ENCODE data around the gene PRR33.
"Not testable (repeated sequence)": the region's sequence is repeated elsewhere in the genome, so short reads cannot be mapped to it uniquely, and the experiment has no call there.

PRR33 gene

GRCh38 chr11:1874441-1875092 lies 17.1 kb downstream of the PRR33 start:
- not testable (repeated sequence) for DNase-seq

GRCh38 chr11:1873813-1874150 lies 17.9 kb downstream of the PRR33 start:
- DNase-seq: not testable (repeated sequence)

GRCh38 chr11:1873048-1873812 lies 18.5 kb downstream of the PRR33 start:
- DNase-seq: no peak

GRCh38 chr11:1872267-1872985 lies 19.3 kb downstream of the PRR33 start:
- DNase-seq: no peak

GRCh38 chr11:1871531-1871930 lies 20.2 kb downstream of the PRR33 start:
- no peak for DNase-seq

GRCh38 chr11:1870721-1871466 lies 20.8 kb downstream of the PRR33 start:
- DNase-seq: no peak

- DNase-seq: no peak
Observed at GRCh38 chr11:1870326-1870696, 21.4 kb downstream of the PRR33 start.

GRCh38 chr11:1869427-1870325 lies 22.0 kb downstream of the PRR33 start:
- no peak for DNase-seq

GRCh38 chr11:1868636-1869291 lies 22.9 kb downstream of the PRR33 start:
- DNase-seq: no peak

GRCh38 chr11:1868056-1868635 lies 23.5 kb downstream of the PRR33 start:
- no peak for DNase-seq

- DNase-seq: no peak
Observed at GRCh38 chr11:1867381-1867780, 24.3 kb downstream of the PRR33 start.

GRCh38 chr11:1866776-1867175 lies 24.9 kb downstream of the PRR33 start:
- DNase-seq: no peak

- no peak for DNase-seq
Observed at GRCh38 chr11:1866226-1866625, 25.5 kb downstream of the PRR33 start.

GRCh38 chr11:1864831-1865665 lies 26.6 kb downstream of the PRR33 start:
- DNase-seq: no peak

GRCh38 chr11:1864231-1864630 lies 27.5 kb downstream of the PRR33 start:
- no peak for DNase-seq

- DNase-seq: no peak
Observed at GRCh38 chr11:1863352-1864216, 28.1 kb downstream of the PRR33 start.

- DNase-seq: no peak
Observed at GRCh38 chr11:1862588-1863351, 28.9 kb downstream of the PRR33 start.
